Cerebellar nuclear complex (tissue), 1 donor: ENCODE results near the gene PFKP.
A peak's percentile ranks its signal among the peaks of the same experiment; 100 is the strongest.
"Not testable (repeated sequence)": the region's sequence is repeated elsewhere in the genome, so short reads cannot be mapped to it uniquely, and the experiment has no call there.

ENCODE experiments used
- DNase-seq, 2 experiments: peaks; one replicate each; lab custom pipeline; 2025; lab: John Stamatoyannopoulos, UW

Gene PFKP

GRCh38 chr10:3099291-3100092 is 32.1 kb downstream of the PFKP start:
- DNase-seq: no peak

DNA sequence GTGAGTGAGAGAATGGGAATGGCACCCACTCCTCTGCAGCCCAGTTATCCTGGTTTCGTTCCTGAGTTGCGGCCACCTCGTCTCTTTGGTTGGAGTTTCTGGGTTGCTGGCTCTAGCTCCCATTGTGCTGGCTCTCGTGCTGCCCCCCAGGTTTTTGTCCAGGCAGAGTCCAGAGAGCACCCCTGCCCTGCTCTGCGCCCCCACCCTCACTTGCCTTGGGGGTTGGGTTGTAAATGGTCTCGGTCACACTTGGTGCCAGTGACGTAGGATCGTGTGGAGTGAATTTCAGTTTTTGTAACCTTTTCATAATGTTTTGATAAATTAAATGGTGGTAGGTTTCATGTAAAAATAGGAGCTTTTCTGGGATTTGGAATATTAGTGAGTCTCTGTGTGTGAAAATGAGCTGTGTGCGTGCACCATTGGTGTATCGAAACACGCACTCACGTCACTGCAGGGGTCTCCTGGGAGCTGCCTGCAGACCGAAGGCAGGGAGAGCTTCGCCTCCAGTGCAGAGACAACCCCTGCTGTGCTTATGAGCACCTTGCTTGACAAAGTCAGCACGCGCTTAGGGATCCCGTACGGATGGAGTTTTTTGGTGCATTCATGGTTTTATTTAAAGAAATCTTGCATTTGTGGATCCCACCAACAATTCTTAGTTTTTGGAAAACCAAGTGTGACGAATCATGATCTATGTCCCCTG is 32.9 kb downstream of the PFKP start:
- DNase-seq: no peak

GRCh38 chr10:3100856-3101640 is 33.7 kb downstream of the PFKP start:
- peak; percentile 17 to 66 for DNase-seq

DNA sequence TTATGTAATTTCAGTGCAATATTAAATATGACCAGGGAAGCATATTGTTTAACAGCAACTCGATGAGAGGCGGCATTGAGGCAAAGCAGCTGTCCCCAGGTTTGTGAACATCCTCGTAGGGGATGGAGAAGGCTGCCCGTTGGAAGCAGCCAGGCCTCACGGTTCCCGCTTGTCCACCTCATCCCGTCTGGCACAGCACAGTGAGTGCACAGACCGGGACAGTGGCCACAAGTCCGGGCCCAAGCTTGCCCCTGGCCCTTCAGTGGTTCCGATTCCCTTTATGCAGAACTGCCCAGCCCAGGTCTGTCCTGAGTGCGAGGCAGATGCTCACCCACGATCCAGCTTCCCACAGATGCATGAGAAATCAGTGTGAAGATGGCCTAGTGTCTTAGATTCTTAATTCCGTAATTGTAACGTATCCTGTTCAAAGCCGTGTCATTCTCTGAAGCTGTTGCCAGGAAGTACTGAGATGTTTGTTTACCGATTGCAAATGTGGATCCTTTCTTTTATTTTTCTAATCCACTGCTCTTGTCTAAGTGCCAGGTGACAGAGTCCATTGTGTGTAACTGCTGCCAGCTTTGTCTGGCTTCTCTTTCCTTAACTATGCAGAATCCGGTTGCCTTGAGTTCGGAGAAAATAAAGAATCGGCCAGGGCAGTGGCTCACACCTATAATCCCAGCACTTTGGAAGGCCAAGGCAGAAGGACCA is 35.5 kb downstream of the PFKP start:
- DNase-seq: peak in 1 of 2 experiments; percentile 15

DNA sequence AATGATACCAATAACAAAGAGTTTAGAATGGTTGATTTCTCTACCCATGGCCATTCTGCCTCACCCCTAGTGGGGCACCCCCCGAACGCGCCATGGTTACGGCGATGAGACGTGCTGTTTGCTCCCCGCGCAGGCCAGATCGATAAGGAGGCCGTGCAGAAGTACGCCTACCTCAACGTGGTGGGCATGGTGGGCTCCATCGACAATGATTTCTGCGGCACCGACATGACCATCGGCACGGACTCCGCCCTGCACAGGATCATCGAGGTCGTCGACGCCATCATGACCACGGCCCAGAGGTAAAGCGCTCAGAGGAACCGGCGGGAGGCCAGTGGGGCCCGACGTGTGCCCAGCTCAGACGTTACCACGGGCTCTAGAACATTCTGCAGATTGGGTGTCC is 36.3 kb downstream of the PFKP start:
- no peak for DNase-seq

DNA sequence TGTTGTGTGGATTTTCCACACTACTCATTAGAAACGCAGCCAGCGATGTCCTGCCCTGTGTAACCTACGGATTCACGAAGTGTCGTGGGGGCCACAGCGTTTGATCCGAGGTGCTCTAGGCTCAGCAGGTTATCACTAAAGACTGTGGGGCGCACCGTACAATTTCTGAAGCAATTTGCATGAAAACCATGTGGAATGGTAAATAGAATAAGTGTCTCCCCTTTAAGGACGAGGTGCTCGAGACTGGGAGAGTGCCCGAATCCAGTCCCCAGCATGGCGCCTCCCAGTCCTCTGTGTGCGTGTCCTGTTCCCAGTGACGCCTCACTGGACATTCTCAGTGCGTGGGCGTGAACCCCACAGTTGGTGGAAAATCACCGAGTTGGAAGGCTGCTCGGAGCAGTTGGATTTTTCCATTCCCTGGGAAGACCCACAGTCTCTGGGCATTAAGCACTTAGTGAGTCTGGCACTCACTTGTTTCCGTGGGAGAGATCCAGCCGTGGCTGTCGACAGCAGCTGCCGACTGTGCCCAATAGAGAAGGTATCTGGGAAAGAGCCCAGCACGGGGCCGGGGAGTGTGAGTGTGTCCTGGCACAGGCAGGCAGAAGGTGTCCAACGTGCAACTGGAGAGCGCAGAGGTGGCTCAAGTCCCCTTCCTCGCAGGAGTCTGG is 37.0 kb downstream of the PFKP start:
- DNase-seq: peak; percentile 63 to 73

DNA sequence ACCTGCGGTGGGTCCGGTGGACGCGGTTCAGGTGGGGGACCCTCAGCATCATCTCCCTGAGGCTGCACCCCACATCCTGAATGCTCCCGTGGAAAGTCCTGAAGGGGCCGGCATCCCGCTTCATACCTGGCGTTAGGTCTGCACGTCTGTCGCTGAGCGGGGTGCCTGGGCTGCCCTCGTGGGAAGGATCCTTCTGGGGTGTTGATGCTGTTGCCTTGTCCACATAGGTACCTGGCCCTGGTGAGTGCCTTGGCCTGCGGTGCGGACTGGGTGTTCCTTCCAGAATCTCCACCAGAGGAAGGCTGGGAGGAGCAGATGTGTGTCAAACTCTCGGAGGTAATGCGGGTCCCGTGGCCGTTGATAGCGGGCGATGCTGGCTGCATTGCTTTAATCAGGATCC is 37.8 kb downstream of the PFKP start:
- DNase-seq: no peak

DNA sequence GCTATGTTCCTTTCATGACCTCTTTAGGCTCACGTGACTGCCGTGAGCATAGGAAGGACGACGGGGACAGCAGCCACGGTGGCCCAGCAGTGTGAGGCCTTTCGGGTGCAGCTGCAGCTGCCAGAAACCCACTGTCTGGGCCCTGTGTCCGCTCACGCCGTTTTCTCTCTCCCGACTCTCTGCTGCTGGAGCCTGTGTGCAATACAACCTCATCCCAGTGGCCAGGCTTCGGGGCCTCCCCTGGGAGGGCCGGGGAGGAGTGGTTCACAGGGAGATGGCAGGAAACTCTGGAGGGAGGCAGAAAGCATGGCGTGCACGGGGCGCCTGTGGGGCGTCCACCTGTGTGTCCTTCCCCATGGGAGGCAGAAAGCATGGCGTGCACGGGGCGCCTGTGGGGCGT is 38.6 kb downstream of the PFKP start:
- DNase-seq: no peak

GRCh38 chr10:3106328-3106727 is 39.0 kb downstream of the PFKP start:
- not testable (repeated sequence) for DNase-seq

DNA sequence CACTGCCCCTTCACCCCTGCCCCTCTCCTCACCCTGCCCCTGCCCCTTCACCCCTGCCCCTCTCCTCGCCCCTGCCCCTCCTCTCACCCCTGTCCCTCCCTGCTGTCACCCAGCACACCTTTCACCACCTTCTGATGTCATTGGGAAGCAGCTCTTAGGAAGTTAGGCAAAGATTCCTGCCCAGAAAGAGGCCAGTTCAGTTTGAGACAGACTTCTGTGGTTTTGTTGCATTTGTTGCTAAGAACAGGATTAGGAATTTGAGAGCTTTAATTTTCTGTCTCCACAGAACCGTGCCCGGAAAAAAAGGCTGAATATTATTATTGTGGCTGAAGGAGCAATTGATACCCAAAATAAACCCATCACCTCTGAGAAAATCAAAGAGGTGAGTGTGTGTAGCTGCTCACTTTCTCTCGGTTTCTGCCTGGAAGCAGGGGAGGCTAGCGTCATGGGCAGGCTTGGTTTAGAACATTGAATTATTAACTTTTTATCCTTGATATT is 39.6 kb downstream of the PFKP start:
- no peak for DNase-seq

- DNase-seq: no peak
Measured at GRCh38 chr10:3107426-3107961, 40.1 kb downstream of the PFKP start.

- DNase-seq: no peak
Measured at GRCh38 chr10:3108033-3108432, 40.7 kb downstream of the PFKP start.

DNA sequence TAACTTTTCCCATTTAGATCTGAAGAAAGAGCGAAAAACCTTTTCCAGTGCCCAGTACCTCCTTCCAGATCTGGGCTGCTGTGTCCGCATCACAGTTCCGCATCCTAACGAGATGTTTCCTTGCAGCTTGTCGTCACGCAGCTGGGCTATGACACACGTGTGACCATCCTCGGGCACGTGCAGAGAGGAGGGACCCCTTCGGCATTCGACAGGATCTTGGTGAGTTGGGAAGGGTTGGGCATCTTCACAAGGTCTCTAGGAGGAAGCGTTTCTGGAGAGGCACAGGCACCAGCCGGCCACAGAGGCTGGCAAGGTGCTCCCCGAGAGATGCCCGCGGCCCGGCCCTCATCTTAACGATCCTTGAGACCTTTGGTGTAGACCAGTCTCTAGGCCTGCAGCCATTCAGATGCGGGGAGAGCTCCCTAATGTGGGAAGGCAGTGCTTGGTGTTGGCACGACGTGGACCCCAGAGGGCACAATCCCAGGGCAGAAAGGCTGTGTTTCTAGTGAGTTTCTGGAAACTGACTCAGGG is 41.3 kb downstream of the PFKP start:
- no peak for DNase-seq

DNA sequence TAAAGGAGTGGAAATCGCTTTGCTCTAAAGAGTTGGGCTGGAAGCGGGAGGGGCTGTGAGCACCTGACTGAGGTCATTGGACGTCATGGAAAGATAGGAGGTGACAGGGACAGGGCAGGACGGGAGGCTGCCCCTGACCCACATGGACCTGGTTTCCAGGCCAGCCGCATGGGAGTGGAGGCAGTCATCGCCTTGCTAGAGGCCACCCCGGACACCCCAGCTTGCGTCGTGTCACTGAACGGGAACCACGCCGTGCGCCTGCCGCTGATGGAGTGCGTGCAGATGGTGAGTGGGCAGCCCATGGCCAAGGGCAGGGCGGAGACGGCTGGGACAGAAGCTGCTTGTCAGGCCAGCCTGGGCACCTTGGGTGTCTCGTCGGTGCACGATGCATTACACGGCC is 41.8 kb downstream of the PFKP start:
- DNase-seq: no peak

GRCh38 chr10:3109633-3110032 is 42.3 kb downstream of the PFKP start:
- no peak for DNase-seq

- DNase-seq: no peak
Measured at GRCh38 chr10:3110782-3111620, 43.7 kb downstream of the PFKP start.

- no peak for DNase-seq
Measured at GRCh38 chr10:3111621-3112163, 44.3 kb downstream of the PFKP start.

- no peak for DNase-seq
Measured at GRCh38 chr10:3113343-3113720, 46.0 kb downstream of the PFKP start.

- no peak for DNase-seq
Measured at GRCh38 chr10:3115685-3116084, 48.3 kb downstream of the PFKP start.
